HUDEP-2 (cell line): ENCODE measurements around the gene FHIP1B.

ENCODE experiments used
- DNase-seq, 76 experiments: peaks; one replicate each; lab custom pipeline; 2025; ENCODE audit not compliant: unreplicated experiment in 76 of 76; lab: John Stamatoyannopoulos, UW

FHIP1B gene

DNA sequence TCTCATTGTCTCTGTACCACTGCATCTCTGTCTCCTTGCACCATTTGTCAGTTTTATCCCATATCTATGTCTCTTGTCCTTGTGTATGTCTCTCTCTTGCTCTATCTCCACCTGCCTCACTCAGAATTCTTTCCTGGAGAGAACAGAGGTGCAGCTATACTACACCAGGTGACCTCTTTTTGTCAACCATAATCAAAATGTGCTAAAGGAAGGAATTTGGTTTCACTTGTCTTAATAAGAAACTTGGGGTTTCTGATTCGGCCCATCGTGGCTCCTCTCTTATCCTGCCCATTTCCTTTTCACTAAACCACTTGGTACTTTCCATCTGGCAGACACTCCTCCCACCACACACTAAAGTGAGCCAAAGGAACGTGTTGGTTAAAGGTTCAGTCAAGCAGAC lies 31.1 kb downstream of the FHIP1B start:
- no peak for DNase-seq

- no peak for DNase-seq
Observed at GRCh38 chr11:6202041-6202440, 32.4 kb downstream of the FHIP1B start.

GRCh38 chr11:6201481-6201880 lies 33.0 kb downstream of the FHIP1B start:
- no peak for DNase-seq

DNA sequence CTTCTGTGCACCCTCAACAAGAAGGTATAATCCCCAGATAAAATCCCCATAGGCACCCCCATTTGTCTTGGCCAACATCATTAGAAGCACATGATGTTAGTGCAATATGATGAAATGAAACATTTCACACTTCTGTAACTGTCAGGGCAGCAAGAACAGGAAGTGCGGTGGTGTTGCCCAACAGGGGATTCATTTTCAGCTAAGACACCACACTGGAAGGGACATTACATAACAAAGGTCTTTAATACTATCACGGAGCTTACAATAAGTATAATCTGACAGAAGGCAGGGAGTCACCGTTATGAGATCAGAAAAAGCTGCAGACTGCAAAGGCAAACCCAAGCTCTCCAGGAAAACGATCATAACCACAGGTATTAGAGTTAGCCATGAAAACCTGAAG lies 33.5 kb downstream of the FHIP1B start:
- DNase-seq: no peak

GRCh38 chr11:6199174-6199810 lies 35.1 kb downstream of the FHIP1B start, which contains the start of gene OR52W1:
OR52W1 (plus strand) TSS chr11:6199224; CDS start chr11:6199224, 0 bp downstream.
- DNase-seq: no peak

GRCh38 chr11:6197466-6198200 lies 36.8 kb downstream of the FHIP1B start:
- DNase-seq: no peak

GRCh38 chr11:6196396-6196795 lies 38.0 kb downstream of the FHIP1B start:
- DNase-seq: no peak

GRCh38 chr11:6194065-6194581 lies 40.3 kb downstream of the FHIP1B start:
- DNase-seq: no peak

DNA sequence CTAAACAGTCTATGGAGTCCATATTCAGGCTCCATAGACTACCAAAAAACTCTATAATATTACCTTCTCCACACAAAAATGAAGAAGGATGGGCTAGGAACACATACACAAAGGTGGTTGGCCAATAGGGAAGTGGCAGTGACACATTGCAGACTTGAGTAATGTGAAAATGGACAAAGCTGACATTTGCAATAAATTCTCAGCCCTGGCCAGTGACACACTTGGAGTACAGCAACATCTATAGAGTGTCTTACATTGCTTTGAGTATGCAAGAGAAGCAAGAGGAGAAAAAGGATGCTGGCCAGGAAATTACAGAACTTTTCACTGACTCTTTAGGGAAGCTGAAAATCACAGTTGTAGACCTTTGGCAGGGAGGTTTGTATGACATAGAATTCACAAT lies 42.7 kb downstream of the FHIP1B start:
- DNase-seq: no peak

DNA sequence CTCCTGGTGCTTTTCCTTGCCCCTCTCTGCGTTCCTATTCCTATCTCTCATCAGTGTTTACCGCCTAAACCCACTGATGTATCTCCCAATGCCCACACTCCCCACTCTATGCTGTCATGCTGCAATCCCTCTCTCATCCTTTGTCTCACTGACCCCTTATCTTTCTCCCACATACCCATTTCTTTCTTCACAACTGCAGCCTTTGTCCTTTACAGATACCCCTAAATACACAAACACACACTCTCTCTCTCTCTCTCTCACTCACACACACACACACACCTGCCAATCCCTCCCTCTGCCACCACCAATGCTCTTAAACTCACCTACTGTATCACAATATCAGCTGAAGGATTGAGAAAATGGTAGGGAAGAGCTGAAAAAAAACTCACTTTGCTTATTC lies 59.0 kb downstream of the FHIP1B start:
- DNase-seq: no peak

- no peak for DNase-seq
Observed at GRCh38 chr11:6170226-6170625, 64.2 kb downstream of the FHIP1B start, which contains the start of gene OR52B2. OR52B2 (minus strand) TSS chr11:6170326; CDS start chr11:6170326, 0 bp downstream.
